Kidney epithelial cell (primary cell): ENCODE results near the gene SLMAP. TPM values are rescaled to one million over a fixed set of nuclear protein-coding genes. Genes with fewer than 3 reads are reported as not detected.

Experiments
- DNase-seq: peaks from one replicate; pipeline ENCODE4 v3.0.0-alpha.2; 2010; ENCODE audit warnings: low read depth
- H3K27me3 ChIP-seq: 2 replicates; pipeline ENCODE4 v1.6.0; 2011; ENCODE audit warnings: low read length; ENCODE audit not compliant: control insufficient read depth, insufficient read depth
- H3K36me3 ChIP-seq: 2 replicates; pipeline ENCODE4 v1.5.1; 2011; ENCODE audit warnings: low read length; ENCODE audit not compliant: control insufficient read depth, insufficient read depth
- H3K4me3 ChIP-seq: 2 replicates; pipeline ENCODE4 v1.5.1; 2011; ENCODE audit warnings: low read depth, mild to moderate bottlenecking, control low read depth, low read length
- CTCF ChIP-seq: IDR thresholded peaks from 2 replicates; pipeline ENCODE4 v1.5.1; 2011; ENCODE audit warnings: mild to moderate bottlenecking, moderate library complexity, low read length, control low read depth, inconsistent platforms; ENCODE audit not compliant: insufficient read depth, poor library complexity, severe bottlenecking
- total RNA-seq: library from RNA; depleted of rRNA; stranded (reverse); fragments of >200 nt; gene quantifications from 2 replicates; pipeline ENCODE4 v1.2.3, GENCODE V29; 2015

The SLMAP gene
- total RNA-seq, 1 donor from 2014 or later: 48.6 TPM

GRCh38 chr3:57892423-57892822 lies 136.3 kb downstream of the SLMAP start:
- Histone ChIP-seq H3K4me3 (no peak overlapping the region), H3K36me3 (no peaks in the 10 kb centered on the region), H3K27me3 (no peaks in the 10 kb centered on the region)
- DNase-seq: no peak
- no peak for TF ChIP-seq CTCF

- Histone ChIP-seq H3K27me3 (no peaks in the 10 kb centered on the region), H3K36me3 (no peaks in the 10 kb centered on the region), H3K4me3 (no peak overlapping the region)
- no peak for TF ChIP-seq CTCF
- DNase-seq: no peak
Observed at GRCh38 chr3:57893156-57893555, 137.0 kb downstream of the SLMAP start.

GRCh38 chr3:57893668-57894067 lies 137.6 kb downstream of the SLMAP start:
- no peak for DNase-seq
- H3K36me3 ChIP-seq: no peaks in the 10 kb centered on the region
- no peak for TF ChIP-seq CTCF
- H3K4me3 ChIP-seq: no peak overlapping the region
- no peaks in the 10 kb centered on the region for H3K27me3 ChIP-seq

GRCh38 chr3:57896031-57896430 lies 139.9 kb downstream of the SLMAP start:
- no peak for TF ChIP-seq CTCF
- no peaks in the 10 kb centered on the region for H3K27me3 ChIP-seq
- H3K36me3 ChIP-seq: no peaks in the 10 kb centered on the region
- DNase-seq: no peak
- H3K4me3 ChIP-seq: no peak overlapping the region

- DNase-seq: no peak
- Histone ChIP-seq H3K4me3 (no peak overlapping the region), H3K36me3 (no peaks in the 10 kb centered on the region), H3K27me3 (no peaks in the 10 kb centered on the region)
- no peak for TF ChIP-seq CTCF
Observed at GRCh38 chr3:57896691-57897090, 140.6 kb downstream of the SLMAP start.

GRCh38 chr3:57900786-57901185 lies 144.7 kb downstream of the SLMAP start:
- DNase-seq: no peak
- Histone ChIP-seq H3K27me3 (no peaks in the 10 kb centered on the region), H3K36me3 (no peaks in the 10 kb centered on the region), H3K4me3 (no peak overlapping the region)
- TF ChIP-seq CTCF: no peak
